Naive thymus-derived CD4-positive, alpha-beta T cell (primary cell): ENCODE results near the gene ZBP1. TPM values are rescaled to one million over a fixed set of nuclear protein-coding genes. Genes with fewer than 3 reads are reported as not detected.

Source experiments
- ATAC-seq: fragments of 150-1000 bp; cut with Tn5 transposase; 2 replicates; pipeline ENCODE4 v1.10.0; 2021; ENCODE audit warnings: mild to moderate bottlenecking, moderate library complexity
- CTCF ChIA-PET: fragments of 350-600 bp; sonication (Branson Sonifier 250); formaldehyde crosslinking; loops from one replicate; lab custom pipeline; 2021; ENCODE audit warnings: antibody characterized with exemption; lab: Charles Lee
- POLR2A ChIA-PET: fragments of 350-600 bp; sonication (Branson Sonifier 250); formaldehyde crosslinking; loops from one replicate; lab custom pipeline; 2021; ENCODE audit warnings: antibody characterized with exemption, inconsistent platforms; lab: Charles Lee
- DNase-seq, 9 donors: peaks; one replicate each; pipeline versions ENCODE4 v3.0.0 to v3.0.0-alpha.2; 2020 to 2022; ENCODE audit warnings: mixed read lengths in 1 of 9
- H3K27ac ChIP-seq: one replicate; pipeline ENCODE4 v1.7.0; 2013; ENCODE audit warnings: mild to moderate bottlenecking, low read depth, low read length, moderate library complexity
- H3K27me3 ChIP-seq, 2 donors: one replicate each; pipeline ENCODE4 v1.7.0; 2013; ENCODE audit warnings: low read length in 2 of 2, mild to moderate bottlenecking in 2 of 2, moderate library complexity in 2 of 2; ENCODE audit not compliant: control insufficient read depth in 2 of 2, insufficient read depth in 2 of 2
- H3K36me3 ChIP-seq, 3 experiments: 1 replicate in 2 of 3; 2 replicates in 1 of 3; pipeline ENCODE4 v1.7.0; 2013; ENCODE audit warnings: low read length in 3 of 3, mild to moderate bottlenecking in 3 of 3, moderate library complexity in 1 of 3; ENCODE audit not compliant: insufficient read depth in 3 of 3, control insufficient read depth in 2 of 3
- H3K4me1 ChIP-seq, 2 donors: one replicate each; pipeline ENCODE4 v1.7.0; 2013; ENCODE audit warnings: low read length in 2 of 2, mild to moderate bottlenecking in 2 of 2, moderate library complexity in 1 of 2; ENCODE audit not compliant: control insufficient read depth in 2 of 2, insufficient read depth in 2 of 2
- H3K4me3 ChIP-seq: 2 replicates; pipeline ENCODE4 v1.7.0; 2013; ENCODE audit warnings: mild to moderate bottlenecking, low read length
- H3K9me3 ChIP-seq, 3 experiments: 1 replicate in 2 of 3; 2 replicates in 1 of 3; pipeline ENCODE4 v1.7.0; 2013; ENCODE audit warnings: low read length in 3 of 3; ENCODE audit not compliant: control insufficient read depth in 2 of 3
- H3K27ac Mint-ChIP-seq, 9 donors: one replicate each; pipeline ENCODE4 v1.8.0; 2020 to 2022; ENCODE audit warnings: mixed read lengths in 9 of 9, mild to moderate bottlenecking in 8 of 9, moderate library complexity in 5 of 9, inconsistent platforms in 2 of 9
- H3K27me3 Mint-ChIP-seq, 5 donors: one replicate each; pipeline ENCODE4 v1.8.0; 2021 to 2022; ENCODE audit warnings: mixed read lengths in 5 of 5, mild to moderate bottlenecking in 1 of 5
- H3K36me3 Mint-ChIP-seq, 5 donors: one replicate each; pipeline ENCODE4 v1.8.0; 2020 to 2022; ENCODE audit warnings: mixed read lengths in 5 of 5, mild to moderate bottlenecking in 3 of 5, inconsistent platforms in 1 of 5
- H3K4me1 Mint-ChIP-seq, 7 donors: one replicate each; pipeline ENCODE4 v1.8.0; 2020 to 2022; ENCODE audit warnings: mixed read lengths in 7 of 7, mild to moderate bottlenecking in 3 of 7, inconsistent platforms in 1 of 7
- H3K4me3 Mint-ChIP-seq, 10 donors: one replicate each; pipeline ENCODE4 v1.8.0; 2020 to 2022; ENCODE audit warnings: mild to moderate bottlenecking in 10 of 10, mixed read lengths in 10 of 10, moderate library complexity in 6 of 10, inconsistent platforms in 2 of 10
- H3K9me3 Mint-ChIP-seq, 11 donors: one replicate each; pipeline ENCODE4 v1.8.0; 2020 to 2022; ENCODE audit warnings: mixed read lengths in 11 of 11, mild to moderate bottlenecking in 4 of 11, inconsistent platforms in 1 of 11, moderate library complexity in 1 of 11
- intact Hi-C, 2 donors: fragments of 100-400 bp; cut with micrococcal nuclease; formaldehyde crosslinking; loops; one replicate each; pipeline ENCODE4 v1.15.1; 2023
- polyA plus RNA-seq, 2 donors: library from polyadenylated mRNA; unstranded; fragments of 300-500 nt; fragmentation: Illumina TruSeq; gene quantifications; one replicate each; pipeline ENCODE4 v1.2.3, GENCODE V29; 2021
- total RNA-seq, 6 experiments: library from RNA in 5 of 6; stranded (reverse) in 5 of 6; gene quantifications; 1 replicate in 5 of 6; 2 replicates in 1 of 6; pipeline ENCODE4 v1.2.3 and lab custom pipeline; 2021 to 2026

The ZBP1 gene
- total and polyA plus RNA-seq, 7 experiments from 2014 or later, result 5.9 to 27.9 (median 10.4) TPM

- Mint-ChIP-seq H3K36me3 (peaks cover 6 to 30% (median 23%) of the 10 kb centered on the region in 5 donors), H3K9me3 (peaks cover 3 to 18% (median 9%) of the 10 kb centered on the region in 11 donors), H3K4me3 (peak overlapping the region; percentile 10 to 89 (median 56)), H3K27ac (peak overlapping the region; percentile 67 to 93 (median 84)), H3K27me3 (peaks cover 0 to 20% (median 0%) of the 10 kb centered on the region in 5 donors), H3K4me1 (peaks cover 48 to 98% (median 78%) of the 10 kb centered on the region in 7 donors)
- ATAC-seq (peak; percentile 41), DNase-seq (peak in 8 of 9 donors; percentile 45 to 71 (median 66))
- Histone ChIP-seq H3K9me3 (peaks cover 0 to 11% (median 10%) of the 10 kb centered on the region in 3 experiments), H3K36me3 (peaks cover 0 to 8% (median 0%) of the 10 kb centered on the region in 3 experiments), H3K27ac (no peak overlapping the region), H3K4me3 (no peak overlapping the region), H3K27me3 (no peaks in the 10 kb centered on the region), H3K4me1 (peaks cover 50 to 75% of the 10 kb centered on the region in 2 donors)
- intact Hi-C loops, result loop anchor here (1.0 to 10.0 kb wide), 7 partner anchors 26 to 1272 kb away; no protein-coding TSS in a partner anchor
- CTCF ChIA-PET, result interaction anchor here (0.6 to 4.7 kb wide), 16 partner anchors 12 to 588 kb away, joined by 3 to 44 read pairs (median 4); no protein-coding TSS in a partner anchor
- POLR2A ChIA-PET, result interaction anchor here (1.0 to 8.2 kb wide), 2 partner anchors 7 to 58 kb away, joined by 4 to 175 read pairs; no protein-coding TSS in a partner anchor
Observed at GRCh38 chr20:57622579-57623381, 2.6 kb upstream of the ZBP1 start.

DNA sequence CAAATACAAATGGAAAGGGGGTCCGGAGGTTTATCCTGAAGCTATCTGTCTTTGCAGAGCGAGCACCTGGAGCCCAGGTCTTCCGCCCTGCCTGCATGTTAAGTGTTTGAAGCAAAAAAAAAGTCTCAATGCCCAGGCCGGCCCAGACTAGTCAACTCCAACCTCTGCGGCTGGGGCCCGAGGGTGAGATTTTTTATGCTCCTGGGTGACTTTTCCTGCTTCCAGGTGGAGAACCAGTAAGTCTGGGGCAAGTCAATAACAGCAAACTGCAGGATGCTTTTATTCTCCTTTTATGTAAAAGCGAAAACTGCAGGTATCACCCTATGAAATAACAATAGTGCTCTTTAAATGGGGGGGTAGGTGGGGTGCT, 2.0 kb upstream of the ZBP1 start:
- peaks cover 3 to 18% (median 9%) of the 10 kb centered on the region in 11 donors for H3K9me3 Mint-ChIP-seq
- Histone ChIP-seq H3K36me3 (peaks cover 0 to 8% (median 0%) of the 10 kb centered on the region in 3 experiments), H3K27ac (no peak overlapping the region), H3K27me3 (no peaks in the 10 kb centered on the region), H3K4me1 (peaks cover 50 to 75% of the 10 kb centered on the region in 2 donors), H3K4me3 (no peak overlapping the region), H3K9me3 (peaks cover 0 to 11% (median 10%) of the 10 kb centered on the region in 3 experiments)
- peaks cover 6 to 30% (median 26%) of the 10 kb centered on the region in 5 donors for H3K36me3 Mint-ChIP-seq
- ATAC-seq (no peak), DNase-seq (no peak)
- H3K4me3 Mint-ChIP-seq, result peak overlapping the region; percentile 10 to 89 (median 56)
- H3K27ac Mint-ChIP-seq, result peak overlapping the region; percentile 67 to 93 (median 84)
- intact Hi-C loops, result loop anchor here (1.0 to 10.0 kb wide), 7 partner anchors 25 to 1273 kb away; no protein-coding TSS in a partner anchor
- peaks cover 0 to 23% (median 0%) of the 10 kb centered on the region in 5 donors for H3K27me3 Mint-ChIP-seq
- peaks cover 53 to 98% (median 78%) of the 10 kb centered on the region in 7 donors for H3K4me1 Mint-ChIP-seq
- ChIA-PET CTCF (interaction anchor here (0.8 to 4.7 kb wide), 15 partner anchors 7 to 589 kb away, joined by 3 to 44 read pairs (median 4); no protein-coding TSS in a partner anchor), POLR2A (interaction anchor here (1.0 to 8.2 kb wide), 3 partner anchors 7 to 59 kb away, joined by 3 to 175 read pairs (median 4); no protein-coding TSS in a partner anchor)

GRCh38 chr20:57621421-57622200, 1.4 kb upstream of the ZBP1 start:
- H3K4me3 Mint-ChIP-seq, result peak overlapping the region; percentile 80 to 95 (median 88)
- Histone ChIP-seq H3K27me3 (no peaks in the 10 kb centered on the region), H3K4me3 (peak overlapping the region; percentile 73), H3K4me1 (peaks cover 50 to 75% of the 10 kb centered on the region in 2 donors), H3K27ac (peak overlapping the region; percentile 72), H3K36me3 (peaks cover 0 to 8% (median 0%) of the 10 kb centered on the region in 3 experiments), H3K9me3 (peaks cover 0 to 11% (median 10%) of the 10 kb centered on the region in 3 experiments)
- peak overlapping the region; percentile 95 to 99 (median 97) for H3K27ac Mint-ChIP-seq
- peaks cover 6 to 30% (median 27%) of the 10 kb centered on the region in 5 donors for H3K36me3 Mint-ChIP-seq
- CTCF ChIA-PET, result interaction anchor here (0.6 to 4.7 kb wide), 13 partner anchors 8 to 671 kb away, joined by 3 to 44 read pairs (median 4); no protein-coding TSS in a partner anchor
- DNase-seq (no peak), ATAC-seq (no peak)
- H3K27me3 Mint-ChIP-seq, result peaks cover 0 to 28% (median 0%) of the 10 kb centered on the region in 5 donors
- peaks cover 54 to 98% (median 73%) of the 10 kb centered on the region in 7 donors for H3K4me1 Mint-ChIP-seq
- POLR2A ChIA-PET, result interaction anchor here (0.6 to 8.2 kb wide), 7 partner anchors 8 to 445 kb away, joined by 3 to 175 read pairs (median 5); no protein-coding TSS in a partner anchor
- H3K9me3 Mint-ChIP-seq, result peaks cover 3 to 18% (median 9%) of the 10 kb centered on the region in 11 donors
- intact Hi-C loops, result loop anchor here (1.0 to 10.0 kb wide), 10 partner anchors 13 to 1273 kb away; no protein-coding TSS in a partner anchor

DNA sequence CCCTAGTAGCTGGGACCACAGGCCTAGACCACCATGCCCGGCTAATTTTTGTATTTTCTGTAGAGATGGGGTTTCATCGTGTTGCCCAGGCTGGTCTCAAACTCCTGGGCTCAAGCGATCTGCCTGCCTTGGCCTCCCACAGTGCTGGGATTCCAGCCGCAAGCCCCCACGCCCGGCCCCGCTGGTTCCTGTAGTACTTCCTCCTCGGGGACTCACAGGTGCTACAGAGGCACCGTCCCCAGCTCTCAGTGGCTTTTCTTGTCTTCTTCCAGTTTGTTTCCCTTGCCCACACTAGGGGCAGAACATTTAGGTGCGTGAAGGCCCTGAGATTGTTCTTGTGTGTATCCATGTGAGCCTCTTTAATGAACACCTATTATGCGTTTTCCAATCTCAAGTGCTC, 773 bp upstream of the ZBP1 start:
- no peaks in the 10 kb centered on the region for H3K27me3 ChIP-seq
- Mint-ChIP-seq H3K9me3 (peaks cover 3 to 14% (median 9%) of the 10 kb centered on the region in 11 donors), H3K27me3 (peaks cover 0 to 28% (median 0%) of the 10 kb centered on the region in 5 donors), H3K4me3 (peak overlapping the region; percentile 80 to 95 (median 88)), H3K36me3 (peaks cover 6 to 25% (median 22%) of the 10 kb centered on the region in 5 donors), H3K27ac (peak overlapping the region; percentile 95 to 99 (median 97)), H3K4me1 (peaks cover 48 to 93% (median 69%) of the 10 kb centered on the region in 7 donors)
- intact Hi-C loops, result loop anchor here (1.0 to 10.0 kb wide), 6 partner anchors 14 to 1274 kb away; no protein-coding TSS in a partner anchor
- peak overlapping the region; percentile 73 for H3K4me3 ChIP-seq
- POLR2A ChIA-PET, result interaction anchor here (0.6 to 8.2 kb wide), 10 partner anchors 9 to 446 kb away, joined by 3 to 175 read pairs (median 11); partner anchors contain the start of genes PMEPA1 and RBM38
- ATAC-seq (no peak), DNase-seq (peak in 1 of 9 donors; percentile 14)
- H3K36me3 ChIP-seq, result peaks cover 0 to 8% (median under 1%) of the 10 kb centered on the region in 3 experiments
- peaks cover 0 to 11% (median 10%) of the 10 kb centered on the region in 3 experiments for H3K9me3 ChIP-seq
- CTCF ChIA-PET, result interaction anchor here (0.6 to 4.7 kb wide), 9 partner anchors 9 to 672 kb away, joined by 3 to 44 read pairs (median 5); no protein-coding TSS in a partner anchor
- peak overlapping the region; percentile 72 for H3K27ac ChIP-seq
- H3K4me1 ChIP-seq, result peaks cover 55 to 73% of the 10 kb centered on the region in 2 donors

GRCh38 chr20:57619051-57619831, 985 bp downstream of the ZBP1 start:
- intact Hi-C loops, result loop anchor here (1.0 to 10.0 kb wide), 9 partner anchors 9 to 1273 kb away; partner anchors contain the start of genes PMEPA1 (in 2 of the 2) and RAE1 (in 1 of the 2)
- Histone ChIP-seq H3K4me3 (peak overlapping the region; percentile 73), H3K36me3 (peaks cover 11 to 18% (median 18%) of the 10 kb centered on the region in 3 experiments), H3K4me1 (peaks cover 57 to 68% of the 10 kb centered on the region in 2 donors), H3K9me3 (no peaks in the 10 kb centered on the region), H3K27me3 (no peaks in the 10 kb centered on the region), H3K27ac (peak overlapping the region; percentile 72)
- peaks cover 38 to 80% (median 64%) of the 10 kb centered on the region in 7 donors for H3K4me1 Mint-ChIP-seq
- CTCF ChIA-PET, result interaction anchor here (0.6 to 4.7 kb wide), 15 partner anchors 10 to 844 kb away, joined by 3 to 44 read pairs (median 4); partner anchors contain the start of genes PMEPA1 and VAPB
- H3K27ac Mint-ChIP-seq, result peak overlapping the region; percentile 95 to 99 (median 97)
- peak; percentile 72 for ATAC-seq
- POLR2A ChIA-PET, result interaction anchor here (0.5 to 8.2 kb wide), 18 partner anchors 9 to 1032 kb away, joined by 3 to 175 read pairs (median 5); partner anchors contain the start of genes PMEPA1, RBM38, STX16 and VAPB
- peaks cover 0 to 16% (median 10%) of the 10 kb centered on the region in 5 donors for H3K36me3 Mint-ChIP-seq
- H3K4me3 Mint-ChIP-seq, result peak overlapping the region; percentile 80 to 95 (median 88)
- H3K27me3 Mint-ChIP-seq, result peaks cover 0 to 23% (median 0%) of the 10 kb centered on the region in 5 donors
- peaks cover 0 to 4% (median 0%) of the 10 kb centered on the region in 11 donors for H3K9me3 Mint-ChIP-seq
- DNase-seq, result peak in 8 of 9 donors; percentile 63 to 83 (median 78)
